ENCODE data around the gene WFS1.

Gene WFS1, protein sequence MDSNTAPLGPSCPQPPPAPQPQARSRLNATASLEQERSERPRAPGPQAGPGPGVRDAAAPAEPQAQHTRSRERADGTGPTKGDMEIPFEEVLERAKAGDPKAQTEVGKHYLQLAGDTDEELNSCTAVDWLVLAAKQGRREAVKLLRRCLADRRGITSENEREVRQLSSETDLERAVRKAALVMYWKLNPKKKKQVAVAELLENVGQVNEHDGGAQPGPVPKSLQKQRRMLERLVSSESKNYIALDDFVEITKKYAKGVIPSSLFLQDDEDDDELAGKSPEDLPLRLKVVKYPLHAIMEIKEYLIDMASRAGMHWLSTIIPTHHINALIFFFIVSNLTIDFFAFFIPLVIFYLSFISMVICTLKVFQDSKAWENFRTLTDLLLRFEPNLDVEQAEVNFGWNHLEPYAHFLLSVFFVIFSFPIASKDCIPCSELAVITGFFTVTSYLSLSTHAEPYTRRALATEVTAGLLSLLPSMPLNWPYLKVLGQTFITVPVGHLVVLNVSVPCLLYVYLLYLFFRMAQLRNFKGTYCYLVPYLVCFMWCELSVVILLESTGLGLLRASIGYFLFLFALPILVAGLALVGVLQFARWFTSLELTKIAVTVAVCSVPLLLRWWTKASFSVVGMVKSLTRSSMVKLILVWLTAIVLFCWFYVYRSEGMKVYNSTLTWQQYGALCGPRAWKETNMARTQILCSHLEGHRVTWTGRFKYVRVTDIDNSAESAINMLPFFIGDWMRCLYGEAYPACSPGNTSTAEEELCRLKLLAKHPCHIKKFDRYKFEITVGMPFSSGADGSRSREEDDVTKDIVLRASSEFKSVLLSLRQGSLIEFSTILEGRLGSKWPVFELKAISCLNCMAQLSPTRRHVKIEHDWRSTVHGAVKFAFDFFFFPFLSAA

DNA sequence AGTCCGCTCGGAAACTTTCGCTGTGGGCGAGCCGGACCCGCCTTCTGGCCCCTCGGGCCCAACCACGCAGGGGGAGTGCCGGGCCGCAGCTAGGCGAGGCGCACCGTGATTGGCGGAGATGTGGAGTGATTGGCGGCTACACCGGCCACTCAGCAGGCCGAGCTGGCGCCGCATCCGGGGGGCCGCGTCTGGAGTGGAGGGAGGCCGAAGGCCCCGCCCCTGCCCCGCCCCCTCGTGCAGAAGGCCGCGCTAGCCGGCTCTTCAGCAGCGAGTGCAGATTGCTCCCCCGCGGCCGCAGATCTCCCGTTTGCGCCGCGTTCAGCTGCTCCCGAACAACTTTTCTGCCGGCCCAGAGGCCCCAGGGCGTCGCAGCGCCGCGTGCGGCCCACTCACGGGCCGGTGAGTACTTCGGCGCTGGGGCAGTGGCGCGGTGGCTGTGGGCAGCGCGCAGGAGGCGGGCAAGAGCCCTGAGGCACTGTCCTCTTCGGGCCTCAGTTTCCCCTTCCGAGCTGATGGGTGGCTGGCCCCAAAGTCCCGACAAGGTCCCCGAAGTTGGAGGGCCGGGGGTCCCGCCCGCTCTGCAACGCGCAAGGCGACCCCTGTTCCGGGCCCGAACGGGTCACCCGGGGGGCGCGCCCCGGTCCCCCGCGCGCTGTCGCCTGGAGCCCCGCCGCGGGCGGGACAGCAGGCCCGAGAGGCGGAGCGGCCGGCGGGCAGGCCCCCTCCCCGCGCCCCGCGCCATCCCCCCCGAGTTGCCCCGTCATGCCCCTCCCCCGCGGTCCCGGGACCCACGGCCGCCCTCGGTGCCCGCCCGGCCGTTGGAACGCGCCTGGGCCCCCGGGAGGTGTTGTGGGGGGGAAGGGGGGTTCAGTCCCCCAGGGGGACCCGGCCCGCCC, at the start of gene WFS1:
Gene WFS1 (plus strand): TSS at position 235 of the 896 bp plus-strand sequence. CDS start 7,606 bp downstream, outside the sequence.
- DNase-seq (ENCODE audit: low read depth): peak; percentile 92
- TF ChIP-seq, protein P1, sequence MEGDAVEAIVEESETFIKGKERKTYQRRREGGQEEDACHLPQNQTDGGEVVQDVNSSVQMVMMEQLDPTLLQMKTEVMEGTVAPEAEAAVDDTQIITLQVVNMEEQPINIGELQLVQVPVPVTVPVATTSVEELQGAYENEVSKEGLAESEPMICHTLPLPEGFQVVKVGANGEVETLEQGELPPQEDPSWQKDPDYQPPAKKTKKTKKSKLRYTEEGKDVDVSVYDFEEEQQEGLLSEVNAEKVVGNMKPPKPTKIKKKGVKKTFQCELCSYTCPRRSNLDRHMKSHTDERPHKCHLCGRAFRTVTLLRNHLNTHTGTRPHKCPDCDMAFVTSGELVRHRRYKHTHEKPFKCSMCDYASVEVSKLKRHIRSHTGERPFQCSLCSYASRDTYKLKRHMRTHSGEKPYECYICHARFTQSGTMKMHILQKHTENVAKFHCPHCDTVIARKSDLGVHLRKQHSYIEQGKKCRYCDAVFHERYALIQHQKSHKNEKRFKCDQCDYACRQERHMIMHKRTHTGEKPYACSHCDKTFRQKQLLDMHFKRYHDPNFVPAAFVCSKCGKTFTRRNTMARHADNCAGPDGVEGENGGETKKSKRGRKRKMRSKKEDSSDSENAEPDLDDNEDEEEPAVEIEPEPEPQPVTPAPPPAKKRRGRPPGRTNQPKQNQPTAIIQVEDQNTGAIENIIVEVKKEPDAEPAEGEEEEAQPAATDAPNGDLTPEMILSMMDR (conservative IDR thresholded peaks at IDR 0.05; ENCODE audit: low read depth, low read length): no peak
- peak within 1 kb of the TSS; percentile 75 for H3K4me3 ChIP-seq (ENCODE audit: low read length)

DNA sequence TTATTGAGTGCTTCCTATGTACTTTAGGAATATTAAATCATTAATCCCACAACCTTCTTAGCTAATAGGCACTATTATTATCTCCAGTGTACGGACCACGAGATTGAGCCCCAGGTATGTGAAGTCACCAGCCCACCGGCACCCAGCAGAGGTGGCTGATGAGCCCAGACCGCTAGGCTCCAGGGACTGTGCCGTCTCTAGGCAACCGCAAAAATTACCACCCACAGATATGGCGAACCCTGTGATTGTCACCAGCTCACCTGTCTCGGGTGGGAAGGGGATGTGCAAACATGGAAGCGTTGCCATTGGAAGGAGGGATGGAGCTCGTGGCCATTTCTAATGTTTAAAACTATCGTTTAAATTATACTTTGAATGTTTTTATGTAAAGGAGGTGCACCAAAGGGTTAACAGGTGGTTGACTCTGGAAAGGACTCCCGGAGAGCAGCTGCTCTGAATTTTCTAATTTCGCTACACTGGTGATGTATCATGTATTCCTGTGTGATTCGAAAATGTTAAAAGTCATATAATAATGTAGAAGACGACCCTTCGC, 48.3 kb upstream of the WFS1 start:
- TF ChIP-seq, protein P1 (conservative IDR thresholded peaks at IDR 0.05; ENCODE audit: low read depth, low read length): no peak
- no peak overlapping the region for H3K4me3 ChIP-seq (ENCODE audit: low read length)
- no peak for DNase-seq (ENCODE audit: low read depth)

DNA sequence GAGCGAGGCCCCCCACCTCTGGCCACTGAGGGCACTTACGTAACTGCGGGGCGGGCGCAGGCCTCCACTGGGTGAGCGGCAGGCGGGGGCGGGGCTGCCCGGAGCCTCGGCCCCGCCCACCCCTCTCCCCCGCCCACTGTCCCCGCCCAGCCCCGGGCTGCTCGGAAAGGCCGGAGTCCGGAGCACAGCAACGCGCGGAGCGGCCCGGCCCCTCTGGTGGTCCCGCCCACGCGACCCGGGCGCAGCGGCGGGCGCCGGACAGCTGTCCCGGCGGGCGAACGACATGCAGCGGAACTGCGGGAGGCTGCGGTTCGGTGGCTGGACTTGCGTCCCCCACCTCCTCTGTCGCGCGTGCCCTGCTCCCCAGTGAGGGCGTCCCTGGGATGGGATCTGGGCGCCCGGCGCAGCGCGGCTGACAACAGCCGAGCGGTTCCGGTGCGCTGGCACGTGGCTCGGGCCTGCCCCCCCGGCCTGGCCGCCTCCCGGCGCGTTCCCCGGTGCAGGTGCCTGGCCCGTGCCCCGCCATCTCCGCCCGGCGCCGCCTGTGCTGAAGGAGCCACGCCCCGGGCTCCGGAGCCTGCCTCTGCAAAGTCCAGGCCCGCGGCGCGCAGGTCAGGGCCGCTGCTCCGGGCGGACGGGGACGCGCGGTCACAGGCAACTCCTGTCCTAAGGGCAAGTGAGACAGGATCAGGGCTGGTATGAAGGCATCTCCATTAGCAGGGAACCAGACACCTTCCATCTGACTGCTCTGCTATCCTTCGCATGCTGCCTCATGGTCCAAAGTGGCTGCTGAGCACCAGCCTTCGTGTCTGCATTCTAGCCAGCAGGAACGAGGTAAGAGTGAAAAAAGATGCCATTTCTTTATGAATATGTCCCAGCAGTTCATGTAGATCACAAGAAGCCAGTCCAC, 47.5 kb upstream of the WFS1 start:
- DNase-seq (ENCODE audit: low read depth): no peak
- no peak overlapping the region for H3K4me3 ChIP-seq (ENCODE audit: low read length)
- TF ChIP-seq, protein P1 (conservative IDR thresholded peaks at IDR 0.05; ENCODE audit: low read depth, low read length): no peak

DNA sequence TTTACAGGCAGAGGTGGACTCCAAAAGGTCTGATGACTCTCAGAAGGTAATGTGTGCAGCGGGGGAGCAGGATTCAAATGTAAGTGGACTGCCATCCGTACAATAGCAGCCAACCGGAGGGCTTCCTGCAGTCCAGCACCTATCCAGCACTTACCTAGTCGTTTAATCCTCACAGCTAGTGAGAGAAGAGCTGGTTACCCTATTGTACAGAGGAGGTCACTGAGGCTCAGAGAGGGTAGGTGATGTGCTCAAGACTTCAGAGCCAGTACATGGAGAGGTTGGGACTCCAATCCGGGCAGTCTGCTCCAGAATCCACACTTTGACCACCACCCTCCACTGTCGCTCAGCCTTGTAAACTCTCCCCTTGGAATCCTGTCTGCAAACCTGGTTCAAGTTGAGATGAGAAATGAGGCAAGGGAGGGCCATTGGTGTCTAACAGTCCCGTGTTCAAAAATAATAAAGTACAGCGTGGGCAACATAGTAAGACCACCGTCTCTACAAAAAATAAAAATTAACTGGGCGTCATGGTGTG, 46.8 kb upstream of the WFS1 start:
- DNase-seq (ENCODE audit: low read depth): no peak
- H3K4me3 ChIP-seq (ENCODE audit: low read length): no peak overlapping the region
- TF ChIP-seq, protein P1 (conservative IDR thresholded peaks at IDR 0.05; ENCODE audit: low read depth, low read length): no peak

DNA sequence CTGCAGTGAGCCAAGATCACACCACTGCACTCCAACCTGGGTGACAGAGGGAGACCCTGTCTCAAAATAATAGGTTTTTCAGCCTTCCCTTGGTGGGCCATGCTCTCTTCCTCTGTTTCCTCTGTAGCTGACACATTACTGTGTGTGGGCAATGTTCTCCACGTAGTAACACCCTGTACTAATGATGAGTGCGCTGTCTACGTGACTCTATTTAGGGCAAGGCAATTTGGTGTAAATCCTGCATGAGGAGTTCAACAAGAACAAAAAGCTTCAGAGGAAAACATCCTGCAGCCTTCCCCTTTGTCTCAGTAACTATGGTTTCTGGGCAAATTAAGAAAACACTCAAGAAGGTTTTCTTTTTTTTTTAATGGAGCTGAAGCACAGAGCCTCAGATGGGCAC, 44.9 kb upstream of the WFS1 start:
- no peak for DNase-seq (ENCODE audit: low read depth)
- TF ChIP-seq, protein P1 (conservative IDR thresholded peaks at IDR 0.05; ENCODE audit: low read depth, low read length): no peak
- H3K4me3 ChIP-seq (ENCODE audit: low read length): no peak overlapping the region

Measured in retinal pigment epithelial cell (primary cell).